ENCODE data around the gene NGF.

- TF ChIP-seq, protein P1, sequence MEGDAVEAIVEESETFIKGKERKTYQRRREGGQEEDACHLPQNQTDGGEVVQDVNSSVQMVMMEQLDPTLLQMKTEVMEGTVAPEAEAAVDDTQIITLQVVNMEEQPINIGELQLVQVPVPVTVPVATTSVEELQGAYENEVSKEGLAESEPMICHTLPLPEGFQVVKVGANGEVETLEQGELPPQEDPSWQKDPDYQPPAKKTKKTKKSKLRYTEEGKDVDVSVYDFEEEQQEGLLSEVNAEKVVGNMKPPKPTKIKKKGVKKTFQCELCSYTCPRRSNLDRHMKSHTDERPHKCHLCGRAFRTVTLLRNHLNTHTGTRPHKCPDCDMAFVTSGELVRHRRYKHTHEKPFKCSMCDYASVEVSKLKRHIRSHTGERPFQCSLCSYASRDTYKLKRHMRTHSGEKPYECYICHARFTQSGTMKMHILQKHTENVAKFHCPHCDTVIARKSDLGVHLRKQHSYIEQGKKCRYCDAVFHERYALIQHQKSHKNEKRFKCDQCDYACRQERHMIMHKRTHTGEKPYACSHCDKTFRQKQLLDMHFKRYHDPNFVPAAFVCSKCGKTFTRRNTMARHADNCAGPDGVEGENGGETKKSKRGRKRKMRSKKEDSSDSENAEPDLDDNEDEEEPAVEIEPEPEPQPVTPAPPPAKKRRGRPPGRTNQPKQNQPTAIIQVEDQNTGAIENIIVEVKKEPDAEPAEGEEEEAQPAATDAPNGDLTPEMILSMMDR (IDR thresholded peaks at IDR 0.05) = no peak
- TF ChIP-seq EP300 (IDR thresholded peaks at IDR 0.05) (no peak), POLR2A (IDR thresholded peaks at IDR 0.05) (no peak), POLR2AphosphoS5 (IDR thresholded peaks at IDR 0.05) (no peak)
Measured at GRCh38 chr1:115257591-115257990, 80.5 kb downstream of the NGF start.

Measured in stomach (tissue), 4 donors.